ENCODE data around the gene PFKFB4. TPM values are rescaled to one million over a fixed set of nuclear protein-coding genes. Genes with fewer than 3 reads are reported as not detected.

PFKFB4 gene
- total RNA-seq, 1 experiment from 2014 or later: 12.3 TPM

GRCh38 chr3:48492461-48493202 lies 64.0 kb downstream of the PFKFB4 start:
- Histone ChIP-seq H2AK5ac (ENCODE audit: insufficient read length, low read length) (no peak overlapping the region), H2BK12ac (ENCODE audit: insufficient read length, low read depth, low read length) (no peak overlapping the region), H3K56ac (ENCODE audit: insufficient read length, low read depth, low read length) (no peak overlapping the region), H3K79me2 (ENCODE audit: insufficient read depth, low read length) (no peaks in the 10 kb centered on the region), H3K27me3 (ENCODE audit: insufficient read depth, low read length) (no peaks in the 10 kb centered on the region), H2BK120ac (ENCODE audit: low read depth, low read length, poor library complexity, severe bottlenecking) (no peak overlapping the region), H2BK15ac (ENCODE audit: low read depth, low read length) (no peak overlapping the region), H3K4me2 (ENCODE audit: insufficient read depth, insufficient read length, low read length) (no peak overlapping the region), H4K20me1 (ENCODE audit: control insufficient read depth, insufficient read depth, insufficient read length) (no peaks in the 10 kb centered on the region), H3K9ac (ENCODE audit: extremely low read depth, insufficient read length, low read length) (no peak overlapping the region), H3K23me2 (ENCODE audit: insufficient read length, low read depth, low read length, poor library complexity, severe bottlenecking) (no peaks in the 10 kb centered on the region), H3K18ac (ENCODE audit: insufficient read length, low read depth, low read length) (no peak overlapping the region), H3K14ac (ENCODE audit: insufficient read depth, low read length) (no peak overlapping the region), H2BK5ac (ENCODE audit: insufficient read length, low read length) (no peak overlapping the region), H3K27ac (ENCODE audit: insufficient read length, low read depth, low read length) (no peak overlapping the region), H2AFZ (ENCODE audit: low read length) (no peak overlapping the region), H3K4ac (ENCODE audit: low read depth, low read length) (no peak overlapping the region), H3K23ac (ENCODE audit: insufficient read length, low read depth, low read length) (no peak overlapping the region), H4K91ac (ENCODE audit: insufficient read length, low read depth, low read length) (no peak overlapping the region), H4K5ac (ENCODE audit: insufficient read length, low read depth, low read length) (no peak overlapping the region), H2BK20ac (ENCODE audit: low read depth, low read length, poor library complexity, severe bottlenecking) (no peak overlapping the region), H4K8ac (replicated peaks; ENCODE audit: insufficient read length, low read depth, low read length) (no peak overlapping the region), H3K4me1 (ENCODE audit: insufficient read depth, low read length) (no peaks in the 10 kb centered on the region), H3T11ph (ENCODE audit: low read length) (no peak overlapping the region), H3K79me1 (ENCODE audit: insufficient read depth, low read depth, low read length, poor library complexity, severe bottlenecking) (no peaks in the 10 kb centered on the region), H3K9me3 (ENCODE audit: control insufficient read depth, low read depth, low read length) (no peaks in the 10 kb centered on the region)
- no peaks in the 10 kb centered on the region for H3K27me3 Mint-ChIP-seq (ENCODE audit: low read depth)
- H3K36me3 Mint-ChIP-seq (ENCODE audit: insufficient read depth in 1 of 3, low read depth in 3 of 3): peaks cover 6 to 39% (median 23%) of the 10 kb centered on the region in 3 experiments
- no CpG with 5 or more reads among the region's 7 CpGs for WGBS (ENCODE audit: extremely low coverage, insufficient read length, low lambda C conversion rate)
- peaks cover 0 to under 1% of the 10 kb centered on the region in 2 experiments; a peak in 1 of 5 replicates for H3K9me3 Mint-ChIP-seq
- no peak for DNase-seq
- H3K4me1 Mint-ChIP-seq: peaks cover 14% of the 10 kb centered on the region in 2 experiments
- H3K27ac Mint-ChIP-seq: peak overlapping the region in 1 of 3 experiments; percentile 55; a peak in 1 of 7 replicates
- no peak for TF ChIP-seq CTCF (conservative IDR thresholded peaks at IDR 0.05)
- H3K4me3 Mint-ChIP-seq: no peak overlapping the region
